ENCODE data around the gene RTP5.

DNA sequence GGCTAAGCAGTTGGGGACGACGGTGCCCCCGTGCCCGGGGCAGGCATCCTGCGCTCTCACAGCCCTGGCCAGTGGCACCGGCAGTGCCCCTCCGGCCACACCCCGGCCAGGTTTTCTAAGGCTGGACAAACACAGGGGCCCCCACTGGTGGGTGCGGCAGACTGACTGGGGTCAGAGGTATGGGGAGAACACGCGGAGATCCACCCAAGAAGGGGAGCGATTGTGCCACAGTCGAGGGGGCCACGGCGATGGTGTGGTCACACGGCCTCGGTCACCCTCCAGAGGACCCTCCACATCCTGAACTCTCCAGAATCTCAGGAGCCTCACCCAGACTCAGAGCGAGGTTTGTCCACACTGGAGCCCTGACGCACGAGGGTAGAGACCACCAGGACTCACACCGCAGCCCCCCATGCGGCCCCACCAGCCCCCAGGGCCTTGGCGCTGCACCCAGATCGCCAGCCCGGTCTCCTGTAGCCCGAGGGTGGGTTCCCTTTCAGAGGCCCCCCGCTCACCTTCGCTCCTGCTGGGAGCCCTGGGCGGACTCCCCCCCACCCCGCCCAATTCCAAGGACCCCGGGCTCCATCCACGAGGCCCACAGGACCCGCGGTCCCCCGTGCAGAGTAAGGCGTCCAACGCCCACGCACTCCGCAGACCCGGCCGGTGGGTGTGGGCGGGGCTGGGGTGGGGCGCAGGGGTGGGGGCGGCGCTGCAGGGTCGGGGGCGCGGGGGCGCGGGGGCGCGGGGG lies 26.0 kb upstream of the RTP5 start:
- TF ChIP-seq POLR2AphosphoS5 (IDR thresholded peaks at IDR 0.05; ENCODE audit: borderline replicate concordance, low read depth, low read length) (no peak), EZH2 (IDR thresholded peaks at IDR 0.05) (no peak), FOXP2 (optimal IDR thresholded peaks at IDR 0.05; ENCODE audit: control extremely low read depth, extremely low read length, insufficient read depth) (no peak)

Measured in SK-N-MC (cell line).